K562 (cell line): ENCODE measurements around the gene SLC12A1. TPM values are rescaled to one million over a fixed set of nuclear protein-coding genes. Genes with fewer than 3 reads are reported as not detected.

Source experiments
- EGR1 ChIP-seq: fragments of 450-650 bp; conservative IDR thresholded peaks from 2 replicates; pipeline ENCODE4 v1.6.1; 2017; ENCODE audit warnings: mild to moderate bottlenecking
- GTF2F1 ChIP-seq: IDR thresholded peaks from 2 replicates; pipeline ENCODE4 v1.6.1; 2011; ENCODE audit warnings: low read depth, low read length, improper control_type of control experiment
- POLR2A ChIP-seq: fragments of 450-650 bp; conservative IDR thresholded peaks from 2 replicates; pipeline ENCODE4 v1.6.1; 2016
- RBBP5 ChIP-seq: fragments of 200-600 bp; sonication (generic); IDR thresholded peaks from 2 replicates; pipeline ENCODE4 v1.6.1; 2012; ENCODE audit warnings: borderline replicate concordance, mild to moderate bottlenecking, low read length, control low read depth, inconsistent platforms; ENCODE audit not compliant: insufficient read depth, poor library complexity, severe bottlenecking
- RBFOX2 ChIP-seq: fragments of 200-400 bp; formaldehyde crosslinking; IDR thresholded peaks from 2 replicates; pipeline ENCODE4 v1.6.1; 2017; ENCODE audit warnings: low read depth, mild to moderate bottlenecking, low read length, moderate library complexity
- RBM15 ChIP-seq: fragments of 200-400 bp; formaldehyde crosslinking; IDR thresholded peaks from 2 replicates; pipeline ENCODE4 v1.6.1; 2018; ENCODE audit warnings: mild to moderate bottlenecking, low read length, moderate library complexity; ENCODE audit not compliant: insufficient read depth
- SAP30 ChIP-seq: fragments of 200-600 bp; sonication (generic); IDR thresholded peaks from 2 replicates; pipeline ENCODE4 v1.6.1; 2012; ENCODE audit warnings: borderline replicate concordance, low read depth, mild to moderate bottlenecking, moderate library complexity, low read length, control low read depth, inconsistent platforms; ENCODE audit not compliant: insufficient read depth, poor library complexity, severe bottlenecking
- SUPT5H ChIP-seq: fragments of 450-650 bp; IDR thresholded peaks from 2 replicates; pipeline ENCODE4 v1.6.1; 2016
- TCF7L2 ChIP-seq: fragments of 150-350 bp; IDR thresholded peaks from 2 replicates; pipeline ENCODE4 v1.6.1; 2016; ENCODE audit warnings: low read depth, mild to moderate bottlenecking, low read length, moderate library complexity
- TRIM24 ChIP-seq, 2 experiments: fragments of 450-650 bp; IDR thresholded peaks; 2 replicates each; pipeline ENCODE4 v1.6.1; 2016
- polyA plus RNA-seq, 8 experiments: library from polyadenylated mRNA; depleted of rRNA in 4 of 8; stranded (reverse) in 5 of 8; unstranded in 3 of 8; fragments of >200 nt; fragmentation: Nextera tagmentation in 2 of 8; fragmentation: Illumina TruSeq in 1 of 8; extraction: Ambion mirVana in 2 of 8; extraction: Trizol in 1 of 8; gene quantifications; 2 replicates each; pipeline versions ENCODE4 v1.2.1 to v1.2.3, GENCODE V29; 2011 to 2014; ENCODE audit warnings: inconsistent platforms in 1 of 8, missing spikeins in 1 of 8
- total RNA-seq, 7 experiments: library from RNA; depleted of rRNA in 6 of 7; stranded (reverse); fragments of >200 nt in 6 of 7; fragmentation: Illumina TruSeq in 2 of 7; extraction: Trizol in 2 of 7; gene quantifications; 2 replicates each; pipeline versions ENCODE4 v1.2.1 to v1.2.3, GENCODE V29; 2011 to 2021; ENCODE audit warnings: low replicate concordance in 1 of 7
- TF ChIP-seq, protein P1 (sequence below): fragments of 250-450 bp; sonication (Bioruptor Pico); IDR thresholded peaks from 2 replicates; pipeline ENCODE4 v1.4.0; 2020; ENCODE audit warnings: mild to moderate bottlenecking, moderate library complexity
- TF ChIP-seq, protein P2 (sequence below): sonication (generic); formaldehyde crosslinking; IDR thresholded peaks from 2 replicates; pipeline ENCODE4 v1.8.0; 2022; ENCODE audit warnings: missing genetic modification reagents, mild to moderate bottlenecking, moderate library complexity, borderline replicate concordance
- TF ChIP-seq, protein P3 (sequence below), 2 experiments: fragments of 450-650 bp in 1 of 2; IDR thresholded peaks; 2 replicates each; pipeline ENCODE4 v1.6.1; 2011 to 2017; ENCODE audit warnings: low read depth in 2 of 2, antibody characterized with exemption in 1 of 2, borderline replicate concordance in 1 of 2, low read length in 1 of 2, mild to moderate bottlenecking in 1 of 2, mixed read lengths in 1 of 2; ENCODE audit not compliant: control insufficient read depth in 1 of 2
- TF ChIP-seq, protein P4 (sequence below): sonication (generic); formaldehyde crosslinking; IDR thresholded peaks from 2 replicates; pipeline ENCODE4 v1.8.1; 2022; ENCODE audit warnings: missing genetic modification reagents

Gene SLC12A1
- total and polyA plus RNA-seq, 9 of the 15 experiments (the other 6 are each of a cell fraction or from before 2014, with no cell fraction given), result not detected

DNA sequence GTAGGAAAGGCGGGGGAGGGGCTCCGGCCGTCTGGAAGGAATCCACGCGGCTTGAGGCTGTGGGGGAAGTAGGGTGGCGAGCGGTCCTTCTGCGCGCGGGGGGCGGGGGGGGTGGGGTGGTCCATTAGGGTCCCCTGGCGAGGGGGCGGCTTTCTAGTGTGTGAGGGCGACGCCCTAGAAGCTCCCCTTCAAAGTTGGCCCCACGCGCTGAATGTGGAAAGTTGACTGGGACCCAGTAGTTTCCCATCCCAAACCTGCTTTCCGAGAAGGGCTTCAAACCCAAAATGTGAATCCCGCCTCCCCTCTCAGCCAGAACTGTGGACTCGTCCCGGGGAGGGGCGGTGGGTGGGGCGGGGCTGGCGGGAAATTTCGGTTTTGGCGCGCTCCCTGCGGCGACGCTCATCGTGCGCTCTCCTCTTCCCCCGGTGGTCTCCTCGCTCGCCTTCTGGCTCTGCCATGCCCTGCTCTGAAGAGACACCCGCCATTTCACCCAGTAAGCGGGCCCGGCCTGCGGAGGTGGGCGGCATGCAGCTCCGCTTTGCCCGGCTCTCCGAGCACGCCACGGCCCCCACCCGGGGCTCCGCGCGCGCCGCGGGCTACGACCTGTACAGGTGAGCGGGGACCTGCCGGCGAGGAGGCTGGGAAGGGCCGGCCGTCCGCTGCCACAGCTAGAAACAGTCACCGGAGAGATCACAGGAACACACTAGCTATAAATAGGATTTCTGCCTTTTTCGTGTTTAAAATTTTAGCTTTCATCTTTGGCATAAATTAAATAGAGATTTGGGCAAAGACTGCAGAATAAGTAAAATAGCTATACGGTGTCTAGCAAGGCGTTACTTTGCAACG is 125.9 kb downstream of the SLC12A1 start (continued):
- TF ChIP-seq, protein P1, sequence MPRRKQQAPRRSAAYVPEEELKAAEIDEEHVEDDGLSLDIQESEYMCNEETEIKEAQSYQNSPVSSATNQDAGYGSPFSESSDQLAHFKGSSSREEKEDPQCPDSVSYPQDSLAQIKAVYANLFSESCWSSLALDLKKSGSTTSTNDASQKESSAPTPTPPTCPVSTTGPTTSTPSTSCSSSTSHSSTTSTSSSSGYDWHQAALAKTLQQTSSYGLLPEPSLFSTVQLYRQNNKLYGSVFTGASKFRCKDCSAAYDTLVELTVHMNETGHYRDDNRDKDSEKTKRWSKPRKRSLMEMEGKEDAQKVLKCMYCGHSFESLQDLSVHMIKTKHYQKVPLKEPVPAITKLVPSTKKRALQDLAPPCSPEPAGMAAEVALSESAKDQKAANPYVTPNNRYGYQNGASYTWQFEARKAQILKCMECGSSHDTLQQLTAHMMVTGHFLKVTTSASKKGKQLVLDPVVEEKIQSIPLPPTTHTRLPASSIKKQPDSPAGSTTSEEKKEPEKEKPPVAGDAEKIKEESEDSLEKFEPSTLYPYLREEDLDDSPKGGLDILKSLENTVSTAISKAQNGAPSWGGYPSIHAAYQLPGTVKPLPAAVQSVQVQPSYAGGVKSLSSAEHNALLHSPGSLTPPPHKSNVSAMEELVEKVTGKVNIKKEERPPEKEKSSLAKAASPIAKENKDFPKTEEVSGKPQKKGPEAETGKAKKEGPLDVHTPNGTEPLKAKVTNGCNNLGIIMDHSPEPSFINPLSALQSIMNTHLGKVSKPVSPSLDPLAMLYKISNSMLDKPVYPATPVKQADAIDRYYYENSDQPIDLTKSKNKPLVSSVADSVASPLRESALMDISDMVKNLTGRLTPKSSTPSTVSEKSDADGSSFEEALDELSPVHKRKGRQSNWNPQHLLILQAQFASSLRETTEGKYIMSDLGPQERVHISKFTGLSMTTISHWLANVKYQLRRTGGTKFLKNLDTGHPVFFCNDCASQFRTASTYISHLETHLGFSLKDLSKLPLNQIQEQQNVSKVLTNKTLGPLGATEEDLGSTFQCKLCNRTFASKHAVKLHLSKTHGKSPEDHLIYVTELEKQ, result no peak
- TF ChIP-seq, protein P2, sequence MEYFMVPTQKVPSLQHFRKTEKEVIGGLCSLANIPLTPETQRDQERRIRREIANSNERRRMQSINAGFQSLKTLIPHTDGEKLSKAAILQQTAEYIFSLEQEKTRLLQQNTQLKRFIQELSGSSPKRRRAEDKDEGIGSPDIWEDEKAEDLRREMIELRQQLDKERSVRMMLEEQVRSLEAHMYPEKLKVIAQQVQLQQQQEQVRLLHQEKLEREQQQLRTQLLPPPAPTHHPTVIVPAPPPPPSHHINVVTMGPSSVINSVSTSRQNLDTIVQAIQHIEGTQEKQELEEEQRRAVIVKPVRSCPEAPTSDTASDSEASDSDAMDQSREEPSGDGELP (CRISPR knock-in tag), result 0 out of 2 replicates have a peak, but pooled peaks have one; percentile 40
- TF ChIP-seq, protein P3, sequence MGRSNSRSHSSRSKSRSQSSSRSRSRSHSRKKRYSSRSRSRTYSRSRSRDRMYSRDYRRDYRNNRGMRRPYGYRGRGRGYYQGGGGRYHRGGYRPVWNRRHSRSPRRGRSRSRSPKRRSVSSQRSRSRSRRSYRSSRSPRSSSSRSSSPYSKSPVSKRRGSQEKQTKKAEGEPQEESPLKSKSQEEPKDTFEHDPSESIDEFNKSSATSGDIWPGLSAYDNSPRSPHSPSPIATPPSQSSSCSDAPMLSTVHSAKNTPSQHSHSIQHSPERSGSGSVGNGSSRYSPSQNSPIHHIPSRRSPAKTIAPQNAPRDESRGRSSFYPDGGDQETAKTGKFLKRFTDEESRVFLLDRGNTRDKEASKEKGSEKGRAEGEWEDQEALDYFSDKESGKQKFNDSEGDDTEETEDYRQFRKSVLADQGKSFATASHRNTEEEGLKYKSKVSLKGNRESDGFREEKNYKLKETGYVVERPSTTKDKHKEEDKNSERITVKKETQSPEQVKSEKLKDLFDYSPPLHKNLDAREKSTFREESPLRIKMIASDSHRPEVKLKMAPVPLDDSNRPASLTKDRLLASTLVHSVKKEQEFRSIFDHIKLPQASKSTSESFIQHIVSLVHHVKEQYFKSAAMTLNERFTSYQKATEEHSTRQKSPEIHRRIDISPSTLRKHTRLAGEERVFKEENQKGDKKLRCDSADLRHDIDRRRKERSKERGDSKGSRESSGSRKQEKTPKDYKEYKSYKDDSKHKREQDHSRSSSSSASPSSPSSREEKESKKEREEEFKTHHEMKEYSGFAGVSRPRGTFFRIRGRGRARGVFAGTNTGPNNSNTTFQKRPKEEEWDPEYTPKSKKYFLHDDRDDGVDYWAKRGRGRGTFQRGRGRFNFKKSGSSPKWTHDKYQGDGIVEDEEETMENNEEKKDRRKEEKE (IDR thresholded peaks at IDR 0.05; ENCODE audit: borderline replicate concordance in 1 of 2, control insufficient read depth in 1 of 2, low read depth in 2 of 2, low read length in 1 of 2), result peak in 1 of 2 experiments; percentile 92; a peak in 2 of 4 replicates
- TF ChIP-seq EGR1 (peak; percentile 28; the same call in 1 of the 2 replicates), TCF7L2 (peak; percentile 87), GTF2F1 (no peak), POLR2A (peak; percentile 17), TRIM24 (IDR thresholded peaks at IDR 0.05) (peak; percentile 30 to 35; a peak in 2 of 4 replicates), SAP30 (peak; percentile 97), SUPT5H (peak; percentile 69), RBFOX2 (peak; percentile 75), RBBP5 (peak; percentile 33), RBM15 (no peak)
- TF ChIP-seq, protein P4, sequence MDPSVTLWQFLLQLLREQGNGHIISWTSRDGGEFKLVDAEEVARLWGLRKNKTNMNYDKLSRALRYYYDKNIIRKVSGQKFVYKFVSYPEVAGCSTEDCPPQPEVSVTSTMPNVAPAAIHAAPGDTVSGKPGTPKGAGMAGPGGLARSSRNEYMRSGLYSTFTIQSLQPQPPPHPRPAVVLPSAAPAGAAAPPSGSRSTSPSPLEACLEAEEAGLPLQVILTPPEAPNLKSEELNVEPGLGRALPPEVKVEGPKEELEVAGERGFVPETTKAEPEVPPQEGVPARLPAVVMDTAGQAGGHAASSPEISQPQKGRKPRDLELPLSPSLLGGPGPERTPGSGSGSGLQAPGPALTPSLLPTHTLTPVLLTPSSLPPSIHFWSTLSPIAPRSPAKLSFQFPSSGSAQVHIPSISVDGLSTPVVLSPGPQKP (CRISPR knock-in tag), result no peak
